Glutamatergic neuron (in vitro differentiated cells): ENCODE data around the gene SATL1. TPM values are rescaled to one million over a fixed set of nuclear protein-coding genes. Genes with fewer than 3 reads are reported as not detected.
A peak's percentile ranks its signal among the peaks of the same experiment; 100 is the strongest.
"Not testable (repeated sequence)": the region's sequence is repeated elsewhere in the genome, so short reads cannot be mapped to it uniquely, and the experiment has no call there.

Experiments used
- DNase-seq: peaks from one replicate; pipeline ENCODE4 v3.0.0; 2022
- H3K27ac Mint-ChIP-seq: one replicate; pipeline ENCODE4 v1.8.0; 2020; ENCODE audit warnings: mild to moderate bottlenecking, mixed read lengths, inconsistent platforms; ENCODE audit not compliant: unreplicated experiment
- H3K27me3 Mint-ChIP-seq: one replicate; pipeline ENCODE4 v1.8.0; 2020; ENCODE audit warnings: mild to moderate bottlenecking, moderate library complexity, mixed read lengths, inconsistent platforms; ENCODE audit not compliant: unreplicated experiment
- H3K36me3 Mint-ChIP-seq: one replicate; pipeline ENCODE4 v1.8.0; 2020; ENCODE audit warnings: mild to moderate bottlenecking, mixed read lengths, inconsistent platforms; ENCODE audit not compliant: unreplicated experiment
- H3K4me1 Mint-ChIP-seq: one replicate; pipeline ENCODE4 v1.8.0; 2020; ENCODE audit warnings: mild to moderate bottlenecking, low read depth, mixed read lengths, inconsistent platforms; ENCODE audit not compliant: unreplicated experiment
- H3K4me3 Mint-ChIP-seq: one replicate; pipeline ENCODE4 v1.8.0; 2020; ENCODE audit warnings: mild to moderate bottlenecking, mixed read lengths, inconsistent platforms; ENCODE audit not compliant: unreplicated experiment
- H3K9me3 Mint-ChIP-seq: one replicate; pipeline ENCODE4 v1.8.0; 2020; ENCODE audit warnings: mild to moderate bottlenecking, moderate library complexity, mixed read lengths, inconsistent platforms; ENCODE audit not compliant: unreplicated experiment
- total RNA-seq: library from RNA; stranded (reverse); fragmentation: NEBNext Ultra II Directional; extraction: Animal tissue kit (Norgen Biotek cat#: 25700); gene quantifications from one replicate; pipeline ENCODE4 v1.2.1, GENCODE V29; 2021; ENCODE audit not compliant: unreplicated experiment
- TF ChIP-seq, protein P1 (sequence below): fragments of 200-600 bp; sonication (generic); IDR thresholded peaks from one replicate; pipeline ENCODE4 v1.5.0; 2021; ENCODE audit not compliant: partially characterized antibody, unreplicated experiment

SATL1 gene
- total RNA-seq, 1 donor from 2014 or later, result not detected

- TF ChIP-seq, protein P1, sequence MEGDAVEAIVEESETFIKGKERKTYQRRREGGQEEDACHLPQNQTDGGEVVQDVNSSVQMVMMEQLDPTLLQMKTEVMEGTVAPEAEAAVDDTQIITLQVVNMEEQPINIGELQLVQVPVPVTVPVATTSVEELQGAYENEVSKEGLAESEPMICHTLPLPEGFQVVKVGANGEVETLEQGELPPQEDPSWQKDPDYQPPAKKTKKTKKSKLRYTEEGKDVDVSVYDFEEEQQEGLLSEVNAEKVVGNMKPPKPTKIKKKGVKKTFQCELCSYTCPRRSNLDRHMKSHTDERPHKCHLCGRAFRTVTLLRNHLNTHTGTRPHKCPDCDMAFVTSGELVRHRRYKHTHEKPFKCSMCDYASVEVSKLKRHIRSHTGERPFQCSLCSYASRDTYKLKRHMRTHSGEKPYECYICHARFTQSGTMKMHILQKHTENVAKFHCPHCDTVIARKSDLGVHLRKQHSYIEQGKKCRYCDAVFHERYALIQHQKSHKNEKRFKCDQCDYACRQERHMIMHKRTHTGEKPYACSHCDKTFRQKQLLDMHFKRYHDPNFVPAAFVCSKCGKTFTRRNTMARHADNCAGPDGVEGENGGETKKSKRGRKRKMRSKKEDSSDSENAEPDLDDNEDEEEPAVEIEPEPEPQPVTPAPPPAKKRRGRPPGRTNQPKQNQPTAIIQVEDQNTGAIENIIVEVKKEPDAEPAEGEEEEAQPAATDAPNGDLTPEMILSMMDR, result no peak
- Mint-ChIP-seq H3K9me3 (no peaks in the 10 kb centered on the region), H3K27ac (no peak overlapping the region), H3K36me3 (no peaks in the 10 kb centered on the region), H3K27me3 (no peaks in the 10 kb centered on the region), H3K4me1 (no peaks in the 10 kb centered on the region), H3K4me3 (no peak overlapping the region)
- no peak for DNase-seq
Observed at GRCh38 chrX:85089321-85089840, 154.2 kb downstream of the SATL1 start.

DNA sequence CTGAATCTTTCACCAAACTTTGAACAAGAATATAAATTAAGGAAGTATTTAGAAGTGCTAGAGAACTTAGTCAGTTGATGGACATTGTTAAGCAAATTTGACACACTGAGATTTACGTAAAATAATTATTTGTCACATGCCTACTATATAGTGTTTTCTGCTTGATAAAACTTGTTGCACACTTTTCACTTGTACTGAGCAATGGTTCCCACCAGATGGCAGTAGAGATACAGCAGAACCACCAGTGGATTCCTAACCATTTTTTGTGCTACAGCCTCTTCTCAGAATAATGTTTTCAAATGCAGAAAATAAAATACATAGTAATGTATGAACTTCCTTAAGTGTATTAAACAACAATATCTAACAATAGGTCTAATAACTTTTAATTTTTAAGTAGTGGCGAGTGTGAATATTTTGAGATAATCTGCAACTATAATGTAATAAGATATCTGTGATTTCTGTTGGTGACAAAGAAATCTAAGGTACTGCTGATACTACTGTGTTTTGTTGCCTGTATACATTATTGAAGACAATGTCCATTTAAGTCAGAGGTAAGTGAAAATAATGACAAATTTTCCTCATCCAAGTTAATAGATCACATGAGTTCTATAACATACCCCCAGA is 158.7 kb downstream of the SATL1 start:
- no peaks in the 10 kb centered on the region for H3K27me3 Mint-ChIP-seq
- no peaks in the 10 kb centered on the region for H3K36me3 Mint-ChIP-seq
- no peak for DNase-seq
- no peaks in the 10 kb centered on the region for H3K4me1 Mint-ChIP-seq
- TF ChIP-seq, protein P1, result peak; percentile 70
- no peaks in the 10 kb centered on the region for H3K9me3 Mint-ChIP-seq
- H3K27ac Mint-ChIP-seq, result no peak overlapping the region
- H3K4me3 Mint-ChIP-seq, result no peak overlapping the region

DNA sequence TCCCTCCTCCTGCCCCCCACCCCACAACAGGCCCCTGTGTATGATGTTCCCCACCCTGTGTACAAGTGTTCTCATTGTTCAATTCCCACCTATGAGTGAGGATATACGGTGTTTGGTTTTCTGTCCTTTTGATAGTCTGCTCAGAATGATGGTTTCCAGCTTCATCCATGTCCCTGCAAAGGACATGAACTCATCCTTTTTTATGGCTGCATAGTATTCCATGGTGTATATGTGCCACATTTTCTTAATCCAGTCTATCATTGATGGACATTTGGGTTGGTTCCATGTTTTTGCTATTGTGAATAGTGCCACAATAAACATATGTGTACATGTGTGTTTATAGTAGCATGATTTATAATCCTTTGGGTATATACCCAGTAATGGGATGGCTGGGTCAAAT is 166.3 kb downstream of the SATL1 start:
- H3K4me1 Mint-ChIP-seq, H3K27me3 Mint-ChIP-seq, DNase-seq, H3K36me3 Mint-ChIP-seq, H3K9me3 Mint-ChIP-seq, H3K4me3 Mint-ChIP-seq, H3K27ac Mint-ChIP-seq: not testable (repeated sequence)

GRCh38 chrX:85065512-85066198 is 177.9 kb downstream of the SATL1 start:
- Mint-ChIP-seq H3K27ac (no peak overlapping the region), H3K4me3 (no peak overlapping the region), H3K9me3 (peaks cover 2% of the 10 kb centered on the region), H3K27me3 (no peaks in the 10 kb centered on the region), H3K4me1 (no peaks in the 10 kb centered on the region), H3K36me3 (no peaks in the 10 kb centered on the region)
- TF ChIP-seq, protein P1, result no peak
- DNase-seq, result no peak

DNA sequence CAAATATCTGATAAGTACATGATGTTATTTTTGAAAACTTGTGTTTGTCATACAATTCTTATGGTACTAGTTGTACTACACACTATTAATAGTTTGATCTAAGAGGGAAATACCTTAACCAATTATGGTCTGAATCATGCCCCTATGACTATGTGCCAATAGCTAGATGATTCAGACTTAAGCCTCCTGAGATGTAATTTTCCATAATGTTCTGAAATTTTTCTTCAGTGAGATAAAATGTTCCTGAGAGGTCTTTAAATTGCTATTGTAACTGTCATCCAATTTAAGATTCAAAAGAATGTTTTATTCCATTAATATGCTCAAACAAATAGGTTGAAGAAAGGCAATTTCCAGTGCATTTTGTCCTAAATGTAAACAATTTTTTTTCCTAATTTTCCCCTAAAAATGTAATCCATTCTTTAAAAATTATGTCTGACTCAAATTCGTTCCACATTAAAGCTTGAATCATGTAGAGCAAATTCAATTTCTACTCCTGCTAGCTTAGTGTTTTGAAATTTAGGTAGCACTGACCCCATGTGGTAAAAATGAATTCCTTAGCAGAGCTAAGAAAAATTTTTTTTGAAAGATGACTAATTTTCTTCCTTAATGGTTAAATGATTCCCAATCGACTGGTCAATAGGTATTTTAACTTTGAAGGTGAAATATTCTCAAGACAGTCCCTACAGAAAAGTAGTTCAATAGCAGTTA is 190.8 kb downstream of the SATL1 start:
- no peak overlapping the region for H3K4me3 Mint-ChIP-seq
- TF ChIP-seq, protein P1, result no peak
- no peaks in the 10 kb centered on the region for H3K4me1 Mint-ChIP-seq
- DNase-seq, result no peak
- H3K27ac Mint-ChIP-seq, result no peak overlapping the region
- H3K9me3 Mint-ChIP-seq, result no peaks in the 10 kb centered on the region
- H3K27me3 Mint-ChIP-seq, result no peaks in the 10 kb centered on the region
- no peaks in the 10 kb centered on the region for H3K36me3 Mint-ChIP-seq
